Daoy (cell line): Measurements from ENCODE around the gene RTEL1. TPM values are rescaled to one million over a fixed set of nuclear protein-coding genes. Genes with fewer than 3 reads are reported as not detected.
"Not testable (repeated sequence)": the region's sequence is repeated elsewhere in the genome, so short reads cannot be mapped to it uniquely, and the experiment has no call there.

Source experiments
- DNase-seq: peaks from one replicate; pipeline ENCODE4 v3.0.0-alpha.2; 2015; ENCODE audit warnings: low read depth
- total RNA-seq: library from RNA; depleted of rRNA; stranded (reverse); fragments of >200 nt; shearing (Covaris generic); gene quantifications from 2 replicates; pipeline ENCODE4 v1.2.3, GENCODE V29; 2014

RTEL1 gene
- total RNA-seq, 1 experiment from 2014 or later = 11.4 TPM

GRCh38 chr20:63648895-63649589 is 9.1 kb upstream of the RTEL1 start:
- no peak for DNase-seq

GRCh38 chr20:63650486-63650885 is 7.6 kb upstream of the RTEL1 start:
- DNase-seq = not testable (repeated sequence)

GRCh38 chr20:63651942-63652191 is 6.2 kb upstream of the RTEL1 start:
- peak; percentile 36 for DNase-seq

- peak; percentile 30 for DNase-seq
Measured at GRCh38 chr20:63652192-63652980, 5.7 kb upstream of the RTEL1 start.

- DNase-seq = peak; percentile 91
Measured at GRCh38 chr20:63653041-63653973, 4.8 kb upstream of the RTEL1 start, which contains the start of gene STMN3. STMN3 (minus strand) TSS chr20:63653424; CDS start chr20:63653345, 79 bp downstream.

- DNase-seq = no peak
Measured at GRCh38 chr20:63653974-63654668, 4.0 kb upstream of the RTEL1 start.

- no peak for DNase-seq
Measured at GRCh38 chr20:63655249-63655648, 2.9 kb upstream of the RTEL1 start.

- no peak for DNase-seq
Measured at GRCh38 chr20:63656451-63656850, 1.7 kb upstream of the RTEL1 start.

- no peak for DNase-seq
Measured at GRCh38 chr20:63657260-63657936, 714 bp upstream of the RTEL1 start.

- no peak for DNase-seq
Measured at GRCh38 chr20:63658749-63659187, 656 bp downstream of the RTEL1 start.

- no peak for DNase-seq
Measured at GRCh38 chr20:63659370-63659769, 1.3 kb downstream of the RTEL1 start.

GRCh38 chr20:63660174-63660573 is 2.1 kb downstream of the RTEL1 start:
- DNase-seq = not testable (repeated sequence)

- no peak for DNase-seq
Measured at GRCh38 chr20:63660622-63661021, 2.5 kb downstream of the RTEL1 start.

GRCh38 chr20:63661108-63661507 is 3.0 kb downstream of the RTEL1 start:
- no peak for DNase-seq

GRCh38 chr20:63661959-63662812 is 4.1 kb downstream of the RTEL1 start:
- DNase-seq = no peak

GRCh38 chr20:63662813-63663189 is 4.7 kb downstream of the RTEL1 start:
- no peak for DNase-seq

GRCh38 chr20:63663332-63664066 is 5.4 kb downstream of the RTEL1 start:
- no peak for DNase-seq

GRCh38 chr20:63664143-63664851 is 6.2 kb downstream of the RTEL1 start:
- no peak for DNase-seq
